ENCODE data around the gene ZYG11B.
"Not testable (repeated sequence)": the region's sequence is repeated elsewhere in the genome, so short reads cannot be mapped to it uniquely, and the experiment has no call there.

ZYG11B gene

DNA sequence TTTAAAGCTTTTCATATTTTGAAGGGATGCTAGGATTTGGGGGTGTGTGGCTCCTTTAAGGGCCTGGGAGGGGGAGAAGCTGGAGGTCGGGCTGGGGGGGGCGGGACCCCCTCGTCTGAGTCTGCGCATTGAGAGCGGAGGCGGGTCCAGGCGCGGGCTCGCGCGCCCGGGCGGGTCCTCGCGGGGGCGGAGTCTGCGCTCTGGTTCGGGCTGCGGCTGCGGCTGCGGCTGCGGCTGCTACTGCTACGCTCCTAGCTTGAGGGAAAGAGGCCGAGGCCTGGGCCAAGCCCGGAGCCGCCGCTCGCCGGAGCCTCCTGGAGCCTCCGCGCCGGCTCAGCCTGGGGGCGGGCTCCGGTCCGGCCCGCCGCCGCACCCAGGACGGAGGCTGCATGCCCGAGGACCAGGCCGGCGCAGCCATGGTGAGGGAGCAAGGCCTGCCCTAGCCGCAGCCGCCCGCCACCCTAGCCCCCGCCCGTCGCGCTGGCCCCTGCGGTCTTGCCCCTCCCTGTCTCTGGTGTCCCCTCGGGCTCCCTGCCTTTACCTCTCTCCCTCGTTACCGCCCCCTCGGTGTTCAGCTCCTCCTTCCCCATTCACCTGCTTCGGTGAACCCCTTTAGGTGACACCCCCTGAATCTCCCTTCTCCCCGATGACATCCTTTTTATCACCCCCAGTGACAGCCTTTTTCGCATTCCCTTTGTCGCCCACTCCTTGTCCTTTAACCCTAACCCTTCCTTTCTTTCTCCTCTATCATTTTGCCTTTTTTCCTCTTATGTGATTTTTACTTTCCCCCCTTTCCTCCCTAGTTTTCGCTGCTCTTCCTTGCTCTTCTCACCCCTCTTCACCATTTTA lies at the start of gene ZYG11B:
Gene ZYG11B, plus strand, starts transcription at position 189 of the 849 bp plus-strand sequence. Its CDS starts 201 bp downstream, at position 390.
- peak; percentile 79 for DNase-seq

DNA sequence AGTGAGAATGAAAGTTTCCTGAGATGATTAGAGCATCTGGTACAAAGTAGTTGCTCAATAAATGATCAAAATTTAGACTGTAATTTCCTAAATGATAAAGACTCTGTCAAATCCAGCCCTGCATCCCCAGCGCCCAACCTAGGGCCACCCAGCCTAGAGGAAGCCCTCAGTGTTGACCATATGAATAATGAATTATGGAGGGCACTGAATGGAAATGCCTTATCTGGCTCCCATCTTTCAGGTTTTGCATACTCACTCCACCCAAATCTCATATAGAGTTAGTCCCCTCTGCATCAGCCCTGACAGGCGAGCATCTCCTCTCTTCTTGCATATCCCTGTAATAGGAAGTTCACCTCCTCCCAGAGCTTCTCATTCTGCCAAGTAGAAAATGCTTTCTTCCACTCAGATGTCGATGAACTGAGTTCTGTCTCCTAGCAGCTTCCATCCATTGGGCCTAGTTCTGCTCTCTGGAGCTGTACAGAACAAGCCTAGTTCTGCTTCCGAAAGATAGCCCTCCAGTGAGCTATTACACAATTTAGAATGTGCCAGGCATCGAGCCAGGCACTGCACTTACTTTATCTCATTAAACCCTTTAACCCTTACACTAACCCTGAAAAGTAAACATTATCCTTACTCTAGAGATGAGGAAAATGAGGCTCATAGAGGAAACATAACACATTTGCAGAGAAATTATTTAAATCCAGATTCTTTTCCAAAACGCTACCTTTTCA lies 49.0 kb upstream of the ZYG11B start:
- DNase-seq, result no peak

GRCh38 chr1:52679048-52679447 lies 47.2 kb upstream of the ZYG11B start:
- no peak for DNase-seq

DNA sequence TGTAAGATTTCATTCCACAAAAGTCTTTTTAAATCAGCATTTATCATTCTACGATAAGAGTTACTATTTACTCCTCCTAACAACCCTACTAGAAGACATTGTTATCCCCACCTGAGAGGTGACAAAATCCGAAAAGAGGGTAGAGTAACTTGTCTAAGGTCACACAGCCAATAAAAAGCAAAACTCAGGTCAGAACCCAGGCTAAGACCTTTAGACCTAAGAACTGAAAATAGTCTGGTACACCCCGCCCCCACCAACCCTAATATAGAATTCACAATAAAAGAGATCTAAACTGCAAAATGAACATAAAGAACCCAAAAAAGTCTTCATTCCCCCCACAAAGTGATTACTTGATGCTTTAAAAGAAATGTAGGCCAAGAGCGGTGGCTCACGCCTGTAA lies 46.8 kb upstream of the ZYG11B start:
- no peak for DNase-seq

DNA sequence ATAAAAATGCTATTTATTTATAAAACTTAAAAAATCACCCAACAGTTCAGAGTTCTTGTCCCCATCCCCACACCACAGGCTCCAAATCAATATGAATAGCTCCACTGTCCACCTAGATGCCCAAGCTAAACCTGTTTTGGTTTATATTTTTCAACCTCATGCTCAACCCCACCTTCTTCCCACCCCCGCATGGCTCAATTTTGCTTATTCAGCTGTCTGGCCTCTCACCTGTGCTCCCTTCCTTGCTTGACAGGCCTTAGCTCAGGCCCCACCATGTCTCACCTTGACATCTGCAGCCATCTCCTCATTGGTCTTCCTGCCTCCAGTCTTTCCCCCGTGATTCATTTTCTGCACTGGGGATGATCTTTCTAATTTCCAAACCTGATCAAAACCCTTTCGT lies 45.9 kb upstream of the ZYG11B start:
- DNase-seq, result no peak

- DNase-seq, result no peak
Measured at GRCh38 chr1:52681136-52681535, 45.1 kb upstream of the ZYG11B start.

- DNase-seq, result no peak
Measured at GRCh38 chr1:52683367-52683940, 42.8 kb upstream of the ZYG11B start.

GRCh38 chr1:52684545-52684944 lies 41.7 kb upstream of the ZYG11B start:
- no peak for DNase-seq

- DNase-seq, result peak; percentile 76
Measured at GRCh38 chr1:52686261-52686751, 39.9 kb upstream of the ZYG11B start.

GRCh38 chr1:52686830-52687229 lies 39.4 kb upstream of the ZYG11B start:
- DNase-seq, result no peak

DNA sequence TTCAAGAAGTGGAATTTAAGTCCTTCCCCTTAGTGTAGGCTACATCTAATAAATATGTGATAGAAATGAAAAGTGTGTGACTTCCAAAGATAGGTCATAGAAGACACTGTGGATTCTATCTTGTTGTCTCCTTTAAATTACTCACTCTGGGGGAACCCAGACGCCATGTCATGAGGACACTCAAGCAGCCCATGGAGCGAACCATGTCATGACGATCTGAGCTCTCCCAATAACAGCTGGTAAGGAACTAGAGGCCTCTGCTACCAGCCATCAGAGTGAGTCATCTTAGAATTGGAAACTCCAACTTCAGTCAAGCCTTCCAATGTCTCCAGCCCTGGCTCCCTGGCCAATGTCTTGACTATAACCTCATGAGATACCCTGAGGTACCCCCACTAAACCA lies 34.4 kb upstream of the ZYG11B start:
- DNase-seq, result no peak

GRCh38 chr1:52692697-52693096 lies 33.6 kb upstream of the ZYG11B start:
- no peak for DNase-seq

GRCh38 chr1:52693351-52693750 lies 32.9 kb upstream of the ZYG11B start:
- DNase-seq, result not testable (repeated sequence)

- no peak for DNase-seq
Measured at GRCh38 chr1:52693843-52694242, 32.4 kb upstream of the ZYG11B start.

- DNase-seq, result no peak
Measured at GRCh38 chr1:52695627-52696026, 30.6 kb upstream of the ZYG11B start.

DNA sequence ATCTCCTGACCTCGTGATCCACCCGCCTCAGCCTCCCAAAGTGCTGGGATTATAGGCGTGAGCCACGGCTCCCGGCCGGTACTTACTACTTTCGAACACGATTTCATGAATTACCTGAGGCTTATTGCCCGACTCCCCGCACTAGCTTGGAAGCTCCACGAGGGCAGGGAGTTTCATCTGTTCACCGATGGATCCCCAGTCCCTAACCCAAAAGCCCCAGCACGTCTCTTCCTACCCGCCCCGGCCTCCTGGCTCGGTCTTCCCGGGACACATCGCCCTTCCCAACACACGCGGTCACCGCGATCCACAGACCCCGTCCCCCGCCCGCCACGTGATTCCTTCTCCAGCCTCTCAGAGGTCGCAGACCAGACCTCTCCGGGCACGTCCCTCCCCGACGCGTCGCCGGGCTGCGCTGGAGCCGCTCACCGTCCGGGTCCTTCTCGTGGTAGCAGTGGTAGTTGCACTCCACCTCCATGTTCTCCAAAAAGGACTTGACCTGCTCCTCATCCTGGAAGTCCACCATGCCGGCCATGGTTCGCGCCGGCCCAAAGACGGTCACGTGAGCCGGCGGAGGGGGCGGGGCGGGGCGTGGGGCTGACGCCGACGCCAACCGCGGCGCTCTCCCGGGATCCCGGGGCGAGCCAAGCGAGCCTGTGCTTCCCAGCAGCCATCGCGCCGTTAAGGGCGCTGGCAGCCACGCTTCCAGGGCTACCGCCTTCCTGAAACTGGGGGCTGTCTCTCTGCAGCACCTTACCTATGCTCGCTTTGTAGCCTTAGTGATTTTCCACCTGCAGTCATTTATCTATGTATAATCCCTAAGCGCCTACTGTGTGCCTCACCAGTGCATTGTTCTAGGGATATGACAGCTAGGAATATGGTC lies 28.2 kb upstream of the ZYG11B start, which contains the start of gene COA7:
Gene COA7, minus strand, starts transcription at position 553 of the 880 bp plus-strand sequence. Its CDS starts 21 bp downstream, at position 532.
- peak; percentile 91 for DNase-seq

- DNase-seq, result peak; percentile 98
Measured at GRCh38 chr1:52702886-52703787, 23.1 kb upstream of the ZYG11B start.

GRCh38 chr1:52706136-52706670 lies 20.1 kb upstream of the ZYG11B start:
- no peak for DNase-seq

DNA sequence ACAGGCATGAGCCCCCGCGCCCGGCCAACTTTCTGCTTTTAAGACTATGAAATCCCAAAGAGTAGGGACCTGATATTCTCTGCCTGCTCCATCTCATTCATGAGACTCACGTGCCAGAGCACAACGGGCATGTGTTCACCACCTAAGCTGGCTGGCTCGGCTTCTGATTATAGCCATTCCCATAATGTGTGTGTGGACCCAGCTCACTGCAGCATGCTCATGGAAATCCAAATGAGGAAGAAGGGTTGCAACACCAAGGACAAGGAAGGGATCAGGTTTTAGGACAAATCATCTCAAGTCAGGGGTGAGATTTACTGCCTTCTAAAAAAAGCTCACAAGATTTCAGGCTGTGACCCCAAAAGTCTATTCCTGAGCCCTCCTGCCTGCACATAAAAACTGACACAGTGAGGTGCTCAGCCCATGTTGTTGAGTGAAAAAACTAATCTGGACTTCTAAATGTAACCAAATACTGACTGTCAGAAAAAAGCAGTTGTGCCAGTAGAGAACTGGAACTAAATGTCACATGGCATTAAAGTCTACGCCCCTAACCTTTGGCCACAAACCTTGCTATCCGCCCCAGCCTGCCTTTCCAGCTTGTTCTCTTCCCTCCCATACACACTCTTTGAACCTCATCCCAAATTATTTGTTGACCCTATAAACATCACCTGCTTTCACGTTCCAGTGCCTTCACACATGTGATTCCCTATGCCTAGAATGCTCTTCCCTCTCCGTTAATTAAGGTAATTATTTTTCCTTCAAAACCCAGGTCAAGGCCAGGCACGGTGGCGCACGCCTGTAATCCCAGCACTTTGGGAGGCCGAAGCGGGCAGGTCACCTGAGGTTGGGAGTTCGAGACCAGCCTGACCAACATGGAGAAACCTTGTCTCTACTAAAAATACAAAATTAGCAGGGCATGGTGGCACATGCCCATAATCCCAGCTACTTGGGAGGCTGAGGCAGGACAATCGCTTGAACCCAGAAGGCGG lies 19.0 kb upstream of the ZYG11B start:
- no peak for DNase-seq
